Activated naive CD4-positive, alpha-beta T cell treated with anti-CD3 and anti-CD28 coated beads, Interleukin-2, amount 50 U/mL, for 72 hours (primary cell): Measurements from ENCODE around the gene UBE2G1. TPM values are rescaled to one million over a fixed set of nuclear protein-coding genes. Genes with fewer than 3 reads are reported as not detected.
A peak's percentile ranks its signal among the peaks of the same experiment; 100 is the strongest.

Experiments
- ATAC-seq, 2 donors: fragments of 150-1000 bp; cut with Tn5 transposase; 2 replicates each; pipeline ENCODE4 v1.10.0; 2021; ENCODE audit warnings: mild to moderate bottlenecking in 2 of 2, moderate library complexity in 2 of 2
- DNase-seq, 2 donors: peaks; one replicate each; pipeline ENCODE4 v3.0.0; 2021 to 2022; ENCODE audit warnings: low spot score in 2 of 2
- H3K27ac Mint-ChIP-seq, 2 donors: one replicate each; pipeline ENCODE4 v1.8.0; 2022; ENCODE audit warnings: mild to moderate bottlenecking in 2 of 2, mixed read lengths in 2 of 2
- H3K36me3 Mint-ChIP-seq, 2 donors: one replicate each; pipeline ENCODE4 v1.8.0; 2022; ENCODE audit warnings: mixed read lengths in 2 of 2
- H3K9me3 Mint-ChIP-seq, 2 donors: one replicate each; pipeline ENCODE4 v1.8.0; 2022; ENCODE audit warnings: mixed read lengths in 2 of 2
- total RNA-seq, 2 donors: library from RNA; stranded (reverse); gene quantifications; one replicate each; pipeline ENCODE4 v1.2.3, GENCODE V29; 2022

The UBE2G1 gene, protein sequence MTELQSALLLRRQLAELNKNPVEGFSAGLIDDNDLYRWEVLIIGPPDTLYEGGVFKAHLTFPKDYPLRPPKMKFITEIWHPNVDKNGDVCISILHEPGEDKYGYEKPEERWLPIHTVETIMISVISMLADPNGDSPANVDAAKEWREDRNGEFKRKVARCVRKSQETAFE
- 10 to 100 TPM; 57.9 to 68.1 TPM for total RNA-seq

DNA sequence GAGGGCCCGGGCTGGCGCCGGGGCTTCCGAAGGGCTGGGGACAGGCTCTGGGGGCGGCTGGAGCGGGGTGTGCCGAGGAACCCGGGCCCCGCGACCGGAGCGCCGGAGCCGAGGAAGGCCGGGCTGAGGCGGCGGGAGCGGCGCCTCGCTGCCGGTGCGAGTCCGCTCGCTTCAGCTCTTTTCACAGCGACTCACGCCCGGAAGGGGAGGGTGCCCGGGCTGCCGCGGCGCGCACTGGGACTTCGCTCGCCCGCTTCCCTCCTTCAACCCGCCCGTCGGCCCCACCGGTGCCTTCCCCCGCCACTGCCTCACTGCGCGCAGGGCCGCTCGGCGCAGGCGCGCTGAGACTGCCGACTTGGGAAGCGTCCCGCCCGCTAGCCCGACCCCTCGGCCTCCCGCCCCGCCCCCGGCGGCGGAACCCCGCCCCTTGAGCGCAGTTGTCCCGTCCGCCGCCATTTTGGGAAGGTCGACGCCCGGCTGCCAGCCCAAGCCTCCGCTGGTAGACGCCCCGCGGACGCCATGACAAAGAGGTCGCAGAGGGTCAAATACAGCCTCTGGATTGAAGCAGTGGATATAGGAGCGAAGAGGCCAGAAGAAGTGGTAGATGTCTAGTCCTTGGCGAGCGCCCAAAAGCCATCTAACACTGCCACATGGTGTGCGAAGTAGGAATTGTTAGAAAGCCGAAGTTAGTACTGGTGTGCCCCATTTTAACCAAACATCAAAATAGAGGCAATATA lies at the start of gene UBE2G1:
UBE2G1 (minus strand) TSS at position 349 of the 737 bp plus-strand sequence. CDS start 359 bp downstream, outside the sequence.
- H3K9me3 Mint-ChIP-seq: no peaks in the 10 kb centered on the region
- ATAC-seq (peak; percentile 87 to 88), DNase-seq (peak; percentile 98 to 99)
- H3K36me3 Mint-ChIP-seq: peaks cover 8 to 14% of the 10 kb centered on the region in 2 donors
- H3K27ac Mint-ChIP-seq: peak within 1 kb of the TSS; percentile 83 to 93

DNA sequence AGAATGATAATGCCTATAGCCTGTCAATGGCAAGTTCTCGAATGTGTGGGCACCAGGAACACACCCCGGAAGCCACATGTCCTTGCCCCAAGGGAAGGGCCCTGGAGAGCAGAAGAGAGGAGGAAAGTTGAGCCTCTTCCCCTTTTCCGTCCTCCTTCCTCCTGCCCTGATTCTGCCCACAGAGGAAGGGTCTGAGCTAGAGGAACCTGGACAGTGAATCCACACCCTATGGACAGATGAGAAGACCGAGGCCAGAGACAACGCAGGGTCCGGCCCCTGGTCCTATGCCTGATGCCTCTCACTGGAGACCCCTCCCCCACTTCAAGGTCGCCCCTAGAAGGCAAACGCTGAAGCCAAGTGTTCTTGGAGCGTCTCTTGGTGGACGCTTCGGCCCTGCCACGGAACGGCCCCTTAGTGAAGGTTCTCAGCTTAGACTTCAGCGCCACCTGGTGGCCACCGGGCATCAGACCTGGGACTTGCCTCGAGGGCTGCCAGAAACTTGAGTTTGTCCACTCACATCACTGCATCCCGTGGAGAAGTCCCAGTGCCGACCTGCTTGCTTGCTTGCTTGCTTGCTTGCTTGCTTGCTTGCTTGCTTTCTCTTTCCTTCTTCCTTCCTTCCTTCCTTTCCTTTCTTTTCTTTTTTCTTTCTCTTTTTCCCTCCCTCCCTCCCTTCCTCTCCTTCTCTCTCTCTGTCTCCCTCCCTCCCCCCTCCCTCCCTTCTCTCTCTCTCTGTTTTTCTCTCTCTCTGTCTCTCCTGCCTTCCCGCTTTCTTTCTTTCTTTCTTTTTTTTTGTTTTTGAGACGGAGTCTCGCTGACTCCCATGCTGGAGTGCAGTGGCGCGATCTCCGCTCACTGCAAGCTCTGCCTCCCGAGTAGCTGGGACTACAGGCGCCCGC lies 46.7 kb upstream of the UBE2G1 start:
- ATAC-seq: peak; percentile 100
- no peaks in the 10 kb centered on the region for H3K9me3 Mint-ChIP-seq
- no peaks in the 10 kb centered on the region for H3K36me3 Mint-ChIP-seq
- DNase-seq: peak; percentile 84 to 96
- peak overlapping the region in 1 of 2 donors; percentile 81 for H3K27ac Mint-ChIP-seq

DNA sequence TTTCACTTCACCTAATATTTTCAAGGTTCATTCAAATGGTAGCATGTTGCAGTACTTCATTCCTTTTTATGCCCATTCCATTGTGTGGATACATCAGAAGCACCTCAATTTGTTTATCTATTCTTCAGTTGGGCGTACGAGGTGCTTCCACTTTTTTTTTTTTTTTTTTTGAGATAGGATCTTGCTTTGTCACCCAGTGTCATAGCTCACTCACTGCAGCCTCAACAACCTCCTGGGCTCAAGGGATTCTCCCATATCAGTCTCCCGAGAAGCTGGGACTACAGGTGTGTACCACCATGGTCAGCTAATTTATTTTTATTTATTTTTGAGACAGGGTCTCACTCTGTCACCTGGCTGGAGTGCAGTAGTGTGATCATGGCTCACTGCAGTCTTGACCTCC lies 44.7 kb upstream of the UBE2G1 start:
- Mint-ChIP-seq H3K27ac (no peak overlapping the region), H3K36me3 (no peaks in the 10 kb centered on the region), H3K9me3 (no peaks in the 10 kb centered on the region)
- DNase-seq (no peak), ATAC-seq (no peak)

DNA sequence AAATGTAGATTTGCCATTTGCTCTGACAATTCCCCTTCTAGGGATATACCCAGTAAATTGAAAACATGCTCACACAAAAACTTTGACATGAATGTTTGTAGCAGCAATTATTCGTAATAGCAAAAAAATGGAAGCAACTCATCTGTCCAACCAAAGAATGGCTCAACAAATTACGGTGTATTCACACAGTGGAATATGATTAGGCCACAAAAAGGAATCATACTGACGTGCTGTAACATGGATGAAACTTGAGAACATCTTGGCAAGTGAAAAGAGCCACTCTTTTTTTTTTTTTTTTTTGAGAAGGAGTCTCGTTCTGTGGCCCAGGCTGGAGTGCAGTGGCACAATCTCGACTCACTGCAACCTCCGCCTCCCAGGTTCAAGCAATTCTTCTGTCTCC lies 43.2 kb upstream of the UBE2G1 start:
- DNase-seq: no peak
- ATAC-seq: no peak
- no peak overlapping the region for H3K27ac Mint-ChIP-seq
- no peaks in the 10 kb centered on the region for H3K9me3 Mint-ChIP-seq
- H3K36me3 Mint-ChIP-seq: no peaks in the 10 kb centered on the region

DNA sequence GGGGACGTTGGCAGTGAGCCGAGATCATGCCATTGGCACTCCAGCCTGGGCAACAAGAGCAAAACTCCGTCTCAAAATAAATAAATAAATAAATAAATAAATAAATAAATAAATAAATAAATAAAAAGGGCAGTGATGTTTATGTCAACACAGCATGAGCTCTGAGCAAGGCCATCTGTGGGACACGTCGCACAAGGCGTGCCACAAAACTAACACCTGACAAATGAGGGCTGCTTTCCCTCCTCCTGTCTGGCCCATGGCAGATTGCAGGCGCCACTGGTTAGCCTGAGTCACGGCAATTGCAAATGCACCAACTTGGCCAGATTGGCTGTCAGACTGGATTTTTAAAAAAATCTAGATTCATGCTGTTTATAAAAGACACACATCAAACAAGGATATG lies 41.4 kb upstream of the UBE2G1 start:
- H3K36me3 Mint-ChIP-seq: no peaks in the 10 kb centered on the region
- DNase-seq (no peak), ATAC-seq (no peak)
- H3K9me3 Mint-ChIP-seq: no peaks in the 10 kb centered on the region
- peak overlapping the region in 1 of 2 donors; percentile 25 for H3K27ac Mint-ChIP-seq

DNA sequence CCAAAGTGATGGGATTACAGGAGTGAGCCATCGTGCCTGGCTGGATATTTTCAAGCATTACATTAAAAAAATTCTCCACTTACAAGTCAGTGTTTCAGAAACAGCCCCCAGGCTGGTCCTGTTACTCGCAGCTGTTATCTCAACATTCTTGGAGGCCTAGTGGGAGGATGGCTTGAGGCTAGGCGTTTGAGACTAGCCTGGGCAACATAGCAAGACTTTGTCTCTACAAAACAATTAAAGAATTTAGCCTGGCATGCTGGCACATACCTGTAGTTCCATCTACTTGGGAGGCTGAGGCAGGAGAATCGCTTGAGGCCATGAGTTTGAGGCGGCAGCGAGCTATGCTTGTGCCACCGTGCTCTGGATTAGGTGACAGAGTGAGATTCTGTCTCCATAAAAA lies 40.7 kb upstream of the UBE2G1 start:
- ATAC-seq (no peak), DNase-seq (no peak)
- H3K9me3 Mint-ChIP-seq: no peaks in the 10 kb centered on the region
- H3K27ac Mint-ChIP-seq: no peak overlapping the region
- H3K36me3 Mint-ChIP-seq: no peaks in the 10 kb centered on the region

DNA sequence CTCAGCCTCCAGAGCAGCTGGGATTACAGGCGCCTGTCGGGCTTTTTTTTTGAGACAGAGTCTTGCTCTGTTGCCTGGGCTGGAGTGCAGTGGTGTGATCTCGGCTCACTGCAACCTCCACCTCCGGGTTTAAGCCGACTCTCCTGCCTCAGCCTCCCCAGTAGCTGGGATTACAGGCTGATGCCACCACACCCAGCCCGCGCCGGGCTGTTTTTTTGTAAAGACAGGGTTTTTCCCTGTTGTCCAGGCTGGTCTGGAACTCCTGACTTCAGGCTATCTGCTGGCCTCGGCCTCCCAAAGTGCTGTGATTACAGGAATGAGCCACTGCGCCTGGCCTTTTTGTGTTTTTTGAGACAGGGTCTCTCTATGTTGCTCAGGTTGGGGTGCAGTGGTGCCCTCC lies 39.9 kb upstream of the UBE2G1 start:
- Mint-ChIP-seq H3K36me3 (no peaks in the 10 kb centered on the region), H3K27ac (no peak overlapping the region), H3K9me3 (no peaks in the 10 kb centered on the region)
- ATAC-seq (no peak), DNase-seq (no peak)

DNA sequence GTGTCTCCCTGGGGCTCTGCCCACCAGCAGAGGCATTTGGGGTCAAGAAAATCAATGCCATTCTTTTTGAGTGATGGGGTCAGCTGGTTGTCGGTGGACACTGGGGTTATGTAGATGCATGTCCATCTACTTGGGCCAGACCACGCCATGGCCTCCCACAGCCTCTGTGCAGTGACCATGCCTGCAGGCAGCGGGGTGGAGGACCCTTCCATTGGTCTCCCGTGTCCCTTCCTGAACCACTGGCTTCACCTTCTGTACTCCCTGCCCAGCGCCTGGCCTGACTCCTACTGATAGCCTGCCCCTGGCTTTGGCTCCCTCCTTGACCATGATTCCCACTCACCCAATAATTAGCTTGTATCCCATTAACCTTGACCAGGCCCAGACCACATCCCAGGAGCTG lies 39.2 kb upstream of the UBE2G1 start:
- DNase-seq: no peak
- Mint-ChIP-seq H3K9me3 (no peaks in the 10 kb centered on the region), H3K27ac (no peak overlapping the region), H3K36me3 (no peaks in the 10 kb centered on the region)
- no peak for ATAC-seq

DNA sequence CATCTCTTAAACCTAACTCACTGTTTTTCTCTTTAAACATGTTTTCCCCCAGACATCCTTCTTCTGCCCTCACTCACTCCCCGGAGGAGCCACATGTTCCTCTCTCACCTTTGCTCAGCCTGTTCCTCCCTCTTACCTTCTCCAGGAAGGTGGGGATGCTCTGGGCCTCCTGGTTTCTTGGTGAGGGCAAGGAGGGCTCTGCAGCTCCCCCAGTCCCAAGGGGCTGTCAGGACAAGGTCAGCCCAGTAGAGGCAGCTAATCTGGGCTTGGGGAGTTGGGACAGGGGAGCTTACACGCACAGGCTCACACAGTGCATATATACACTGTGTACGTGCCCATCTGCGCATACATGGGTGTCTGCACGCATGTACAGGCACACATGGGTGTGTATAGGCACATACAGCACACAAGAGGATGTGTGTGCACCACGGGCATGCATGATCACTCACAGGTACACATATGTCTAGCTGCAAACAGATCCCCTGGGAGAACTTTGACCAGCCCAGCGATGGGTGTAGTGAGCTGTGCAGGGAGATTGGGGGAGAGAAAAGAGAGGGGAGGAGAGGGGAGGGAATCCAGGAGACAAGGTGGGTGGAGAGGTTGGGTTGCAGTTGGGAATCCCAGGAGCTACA lies 38.7 kb upstream of the UBE2G1 start:
- ATAC-seq: no peak

DNA sequence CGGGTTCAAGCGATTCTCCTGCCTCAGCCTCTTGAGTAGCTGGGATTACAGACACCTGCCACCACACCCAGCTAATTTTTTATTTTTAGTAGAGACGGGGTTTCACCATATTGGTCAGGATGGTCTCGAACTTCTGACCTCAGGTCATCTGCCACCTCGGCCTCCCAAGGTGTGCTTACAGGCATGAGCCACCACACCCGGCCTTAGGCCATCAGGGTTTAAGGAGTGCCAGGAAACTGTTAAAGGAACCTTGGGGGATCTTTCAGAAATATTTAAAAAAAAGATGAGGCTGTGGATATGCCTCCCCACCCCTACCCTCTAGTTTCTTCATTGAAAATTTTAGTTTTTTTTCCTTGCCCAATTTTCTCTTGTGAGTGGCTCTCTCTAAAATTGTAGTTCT lies 31.4 kb upstream of the UBE2G1 start:
- no peak overlapping the region for H3K27ac Mint-ChIP-seq
- H3K9me3 Mint-ChIP-seq: no peaks in the 10 kb centered on the region
- no peak for DNase-seq
- no peaks in the 10 kb centered on the region for H3K36me3 Mint-ChIP-seq
- no peak for ATAC-seq

More for the DNA sequence above, 38.7 kb upstream of the UBE2G1 start:
- no peak for DNase-seq
- H3K9me3 Mint-ChIP-seq: no peaks in the 10 kb centered on the region
- H3K27ac Mint-ChIP-seq: peak overlapping the region in 1 of 2 donors; percentile 31
- no peaks in the 10 kb centered on the region for H3K36me3 Mint-ChIP-seq

DNA sequence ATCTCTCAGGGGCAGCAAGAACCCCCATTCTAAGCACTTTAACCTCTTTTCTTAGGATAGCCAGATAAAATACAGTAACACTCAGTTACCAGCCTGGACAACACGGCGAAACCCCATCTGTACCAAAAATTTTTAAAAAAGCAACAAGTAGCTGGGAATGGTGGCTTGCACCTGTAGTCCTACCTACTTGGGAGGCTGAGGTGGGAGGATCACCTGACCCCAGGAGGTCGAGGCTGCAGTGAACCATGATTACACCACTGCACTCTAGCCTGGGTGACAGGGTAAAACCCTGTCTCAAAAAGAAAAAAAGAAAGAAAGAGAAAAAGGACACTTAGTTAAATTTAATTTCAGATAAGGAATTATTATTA lies 28.6 kb upstream of the UBE2G1 start:
- H3K9me3 Mint-ChIP-seq: no peaks in the 10 kb centered on the region
- H3K27ac Mint-ChIP-seq: peak overlapping the region in 1 of 2 donors; percentile 11
- H3K36me3 Mint-ChIP-seq: no peaks in the 10 kb centered on the region
- no peak for DNase-seq
- ATAC-seq: no peak

DNA sequence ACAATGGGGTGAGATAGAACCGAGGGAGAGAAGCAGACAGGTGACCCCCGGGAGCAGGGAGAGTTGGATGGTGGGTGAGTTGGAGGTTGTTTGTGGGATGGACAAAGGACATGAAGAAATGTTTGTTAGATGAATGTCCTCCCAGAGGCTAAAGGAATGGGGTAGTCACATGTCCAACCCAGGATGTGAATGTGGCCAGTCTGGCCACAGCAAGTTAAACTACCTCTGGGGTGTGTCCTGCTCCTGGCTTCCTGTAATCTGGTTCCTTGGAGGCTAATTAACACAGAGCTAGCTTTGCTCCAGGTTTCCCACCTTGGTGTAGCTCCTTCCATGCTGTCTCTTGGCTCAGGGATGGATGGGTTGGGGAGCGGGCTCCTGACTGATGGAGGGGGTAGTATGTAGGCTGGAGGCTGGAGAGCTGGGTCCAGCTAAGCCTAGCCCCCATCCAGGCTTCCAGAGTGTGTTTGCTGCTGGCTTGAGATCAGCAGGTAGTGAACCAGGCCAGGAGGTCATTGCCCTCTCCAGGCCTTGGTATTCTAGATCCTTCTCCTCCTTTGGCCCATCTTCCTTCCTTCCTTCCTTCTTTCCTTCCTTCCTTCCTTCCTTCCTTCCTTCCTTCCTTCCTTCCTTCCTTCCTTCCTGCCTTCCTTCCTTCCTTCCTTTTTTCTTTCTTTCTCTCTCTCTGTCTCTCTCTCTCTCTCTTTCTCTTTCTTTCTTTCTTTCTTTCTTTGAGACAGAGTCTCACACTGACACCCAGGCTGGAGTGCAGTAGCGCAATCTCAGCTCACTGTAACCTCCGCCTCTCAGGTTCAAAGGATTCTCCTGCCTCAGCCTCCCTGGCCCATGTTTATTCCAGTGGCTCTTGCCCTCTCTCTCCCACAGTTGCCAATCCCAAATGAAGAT lies 28.0 kb upstream of the UBE2G1 start:
- Mint-ChIP-seq H3K9me3 (no peaks in the 10 kb centered on the region), H3K27ac (peak overlapping the region in 1 of 2 donors; percentile 24), H3K36me3 (no peaks in the 10 kb centered on the region)
- no peak for DNase-seq
- no peak for ATAC-seq

DNA sequence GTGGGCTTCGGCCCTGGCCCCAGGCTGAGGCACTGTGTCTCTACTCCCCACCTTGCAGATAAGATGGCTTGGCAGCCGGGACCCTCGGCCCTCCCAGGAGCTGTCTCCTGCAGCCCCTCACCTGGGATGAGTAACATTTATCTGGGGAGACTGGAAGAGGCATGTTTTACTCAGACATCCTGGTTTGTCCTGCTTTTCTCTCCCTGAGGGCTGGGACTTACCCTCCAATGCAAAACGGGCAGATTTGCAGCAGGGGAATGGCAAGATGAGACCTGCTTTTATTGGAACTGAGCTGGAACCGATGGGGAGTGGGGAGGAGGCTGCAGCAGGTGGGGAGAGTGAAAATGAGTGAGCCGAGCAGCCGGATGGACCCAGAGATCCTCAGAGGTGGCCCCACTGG lies 27.3 kb upstream of the UBE2G1 start:
- no peak for ATAC-seq
- H3K27ac Mint-ChIP-seq: peak overlapping the region in 1 of 2 donors; percentile 24
- no peak for DNase-seq
- H3K36me3 Mint-ChIP-seq: no peaks in the 10 kb centered on the region
- no peaks in the 10 kb centered on the region for H3K9me3 Mint-ChIP-seq

DNA sequence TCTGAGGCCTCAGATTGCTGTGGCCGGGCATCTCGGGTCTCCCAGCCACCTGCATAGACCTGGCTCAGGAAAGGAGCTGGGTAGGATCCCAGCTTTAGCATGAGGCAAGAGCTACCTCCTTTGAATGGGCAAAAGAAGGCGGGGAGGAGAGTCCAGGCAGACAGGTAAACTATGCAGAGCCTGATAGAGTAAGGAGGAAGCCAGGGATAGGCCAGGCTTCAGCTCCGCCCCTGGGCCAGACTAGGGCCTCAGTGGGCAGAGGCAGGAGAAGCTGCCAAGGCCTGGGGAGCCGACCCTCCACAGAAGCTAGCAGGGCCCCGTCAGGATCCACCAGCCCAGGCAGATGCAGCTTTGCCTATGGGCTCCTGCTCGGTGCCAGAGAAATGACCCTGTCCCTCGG lies 22.6 kb upstream of the UBE2G1 start:
- no peaks in the 10 kb centered on the region for H3K9me3 Mint-ChIP-seq
- H3K27ac Mint-ChIP-seq: no peak overlapping the region
- no peaks in the 10 kb centered on the region for H3K36me3 Mint-ChIP-seq
- no peak for ATAC-seq
- no peak for DNase-seq

DNA sequence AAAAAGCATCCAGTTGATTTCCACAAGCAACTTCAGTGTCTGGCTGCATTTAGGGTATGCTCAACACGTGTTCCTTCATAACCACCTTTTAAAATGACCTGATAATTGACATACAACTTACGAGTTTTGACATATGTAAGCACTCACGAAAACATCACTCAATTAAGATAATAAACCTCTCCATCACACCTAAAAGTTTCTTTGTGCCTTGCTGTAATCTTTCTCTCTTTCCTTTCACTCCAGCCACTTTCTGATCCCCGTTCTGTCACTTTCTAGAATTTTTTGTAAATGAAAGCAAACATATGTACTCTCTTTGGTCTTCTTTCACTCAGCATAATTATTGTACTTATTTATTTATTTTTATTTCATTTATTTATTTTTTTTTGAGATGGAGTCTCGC lies 20.7 kb upstream of the UBE2G1 start:
- DNase-seq: no peak

DNA sequence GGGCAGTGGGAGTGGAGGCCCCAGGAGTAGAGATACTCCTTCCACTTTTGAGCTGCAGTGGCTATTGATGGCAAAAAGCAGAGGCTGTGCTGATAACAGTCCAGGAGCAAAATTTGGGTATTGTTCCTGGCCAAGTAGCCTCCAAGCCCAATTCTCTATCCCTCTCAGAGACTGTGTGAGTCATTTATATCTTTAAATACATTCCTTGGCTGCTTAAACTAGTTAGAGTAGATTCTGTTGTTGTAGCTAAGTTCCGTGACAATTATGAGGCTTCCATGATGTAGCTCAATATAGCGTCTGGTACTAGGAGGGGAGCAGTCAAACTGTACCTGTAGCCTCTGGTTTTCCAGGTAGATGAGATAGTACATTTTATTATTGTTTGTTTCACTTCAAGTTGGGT lies 19.9 kb upstream of the UBE2G1 start:
- Mint-ChIP-seq H3K27ac (no peak overlapping the region), H3K9me3 (no peaks in the 10 kb centered on the region), H3K36me3 (no peaks in the 10 kb centered on the region)
- ATAC-seq: no peak
- DNase-seq: no peak

More for the DNA sequence above, 20.7 kb upstream of the UBE2G1 start:
- Mint-ChIP-seq H3K27ac (no peak overlapping the region), H3K9me3 (no peaks in the 10 kb centered on the region), H3K36me3 (no peaks in the 10 kb centered on the region)
- ATAC-seq: no peak
